NCI-H748 (cell line): Measurements from ENCODE around the gene XAF1.
A peak's percentile ranks its signal among the peaks of the same experiment; 100 is the strongest.
"Not testable (repeated sequence)": the region's sequence is repeated elsewhere in the genome, so short reads cannot be mapped to it uniquely, and the experiment has no call there.

Source experiments
- DNase-seq: peaks from one replicate; lab custom pipeline; 2025; ENCODE audit not compliant: unreplicated experiment; lab: John Stamatoyannopoulos, UW

XAF1 gene

DNA sequence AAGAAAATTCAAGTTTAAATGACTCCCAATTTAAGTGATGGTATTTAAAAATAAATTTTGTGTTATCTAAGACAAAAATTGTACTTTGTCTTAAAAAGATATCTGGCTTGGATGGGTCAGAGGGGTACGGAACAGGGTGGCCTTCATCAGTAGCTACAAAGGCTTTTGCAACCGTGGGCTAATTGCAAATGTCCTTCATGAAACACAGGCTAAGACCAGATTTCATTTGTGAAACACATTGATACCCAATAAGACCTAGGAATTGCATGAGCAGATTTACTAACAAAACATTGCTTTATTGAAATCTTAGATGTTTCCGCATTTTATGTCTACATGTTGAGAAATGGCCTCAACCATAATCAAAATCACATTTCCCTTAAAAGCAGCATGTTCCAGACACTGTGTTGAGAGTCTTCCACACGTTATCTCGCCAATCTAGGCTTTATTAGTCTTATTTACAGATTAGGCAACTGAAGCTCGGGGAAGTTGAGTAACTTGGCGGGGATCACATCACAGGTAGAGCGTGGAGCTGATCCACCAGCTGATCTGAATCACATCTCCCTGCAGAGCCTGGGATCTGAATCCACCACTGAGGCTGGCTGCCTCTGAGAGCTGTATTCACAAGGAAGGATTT, 42.0 kb downstream of the XAF1 start:
- no peak for DNase-seq

DNA sequence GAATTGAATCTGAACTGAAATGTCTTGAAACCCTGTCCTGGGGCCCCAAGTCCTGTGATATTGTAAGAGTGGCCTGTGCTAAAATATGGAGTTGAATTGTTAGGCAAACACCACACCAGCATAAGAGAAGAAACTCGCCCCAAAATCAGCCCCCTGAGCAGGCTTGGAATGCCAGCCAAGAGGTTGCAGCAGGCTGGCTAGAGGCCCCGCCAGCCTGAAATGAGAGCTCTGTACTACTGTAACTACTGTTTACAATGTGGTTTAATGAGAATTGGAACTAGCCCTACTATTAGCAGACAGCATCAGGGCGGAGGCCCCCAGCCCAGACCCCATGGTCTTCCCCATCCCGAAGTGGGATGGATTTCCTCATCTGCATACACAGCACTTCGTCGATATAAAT, 43.9 kb downstream of the XAF1 start:
- no peak for DNase-seq

DNA sequence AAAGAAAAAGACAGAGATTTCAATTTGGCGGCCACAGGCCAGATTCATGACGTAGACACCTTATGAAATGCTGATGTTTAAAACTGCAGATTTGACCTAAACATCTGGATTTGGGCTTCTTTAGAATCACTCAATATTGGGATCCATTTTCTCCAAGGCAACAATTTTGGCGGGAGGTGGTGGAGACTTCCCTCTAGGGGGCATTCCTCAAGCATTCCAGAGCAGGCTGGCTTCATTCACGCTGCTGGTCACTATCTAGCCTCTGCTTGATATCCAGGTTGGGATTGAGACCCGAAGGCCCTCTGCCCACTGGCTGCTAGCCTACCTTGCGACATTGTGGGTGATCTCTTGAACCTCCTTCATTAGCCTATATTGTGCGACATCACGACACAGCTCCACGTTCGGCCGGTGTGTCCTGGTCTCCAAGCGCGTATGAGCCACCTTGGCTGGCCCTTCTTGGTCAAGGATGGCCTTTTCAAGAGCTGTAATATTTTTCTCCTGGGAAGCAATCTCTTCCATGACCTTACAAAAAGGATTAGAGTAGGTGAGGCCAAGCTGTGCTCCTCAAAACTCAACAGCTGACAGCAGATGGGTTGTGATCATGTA, 44.7 kb downstream of the XAF1 start:
- no peak for DNase-seq

DNA sequence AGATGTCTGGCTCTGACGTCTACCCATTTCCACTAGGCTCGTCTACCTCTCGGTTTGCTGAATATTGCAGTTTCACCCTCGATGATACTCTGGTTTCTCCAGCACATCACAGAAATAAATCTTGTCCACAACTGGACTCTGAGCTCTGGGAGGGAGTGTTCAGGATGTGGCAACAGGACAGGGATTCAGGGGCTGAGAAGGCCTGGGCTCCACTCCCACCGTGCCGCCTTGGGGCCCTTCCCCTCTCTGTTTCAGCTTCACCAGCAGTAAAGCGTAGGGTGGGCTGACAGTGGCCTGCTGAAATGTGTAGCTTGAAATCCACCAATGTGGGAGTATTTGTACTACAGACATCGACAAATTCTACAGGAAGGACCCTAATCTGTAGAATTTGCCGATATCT, 55.7 kb downstream of the XAF1 start:
- no peak for DNase-seq

DNA sequence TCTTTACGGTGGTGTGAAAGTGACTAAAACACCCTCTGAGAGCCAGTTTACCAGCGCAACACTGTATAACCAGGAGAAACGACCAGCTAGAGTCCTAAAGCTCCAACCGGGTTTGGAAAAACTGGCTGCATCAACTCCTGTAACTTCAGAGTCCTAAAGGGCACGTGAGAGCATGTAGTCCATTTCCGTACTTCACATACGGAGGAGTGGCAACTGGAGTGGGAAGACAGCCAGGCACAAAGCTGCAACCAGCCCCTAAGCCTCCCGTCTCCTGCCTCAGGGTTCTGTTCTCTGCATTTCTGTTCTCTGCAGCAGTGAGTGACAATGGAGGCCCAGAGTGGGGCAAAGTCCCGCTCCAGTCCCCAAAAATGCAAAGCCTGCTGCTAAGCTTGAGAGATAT, 56.4 kb downstream of the XAF1 start:
- no peak for DNase-seq

DNA sequence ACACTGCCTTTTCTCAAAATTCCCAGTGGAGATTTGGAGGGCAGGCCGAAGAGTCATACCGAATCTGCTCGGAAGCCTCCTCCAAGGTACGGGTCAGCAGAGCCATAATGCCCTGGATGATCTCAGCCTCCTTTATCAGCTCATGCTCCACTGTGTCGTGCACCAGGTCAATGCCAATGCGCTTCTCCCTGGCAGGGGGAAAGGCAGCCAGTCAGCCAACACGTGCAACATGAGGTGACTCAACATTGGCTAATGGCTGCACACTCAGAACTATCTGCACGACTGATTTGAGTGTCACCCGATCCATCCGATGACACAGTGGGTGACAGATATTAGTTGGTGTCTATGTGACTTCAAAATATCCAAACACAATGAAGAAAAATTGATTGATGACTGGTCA, 59.9 kb downstream of the XAF1 start:
- DNase-seq: peak; percentile 14

DNA sequence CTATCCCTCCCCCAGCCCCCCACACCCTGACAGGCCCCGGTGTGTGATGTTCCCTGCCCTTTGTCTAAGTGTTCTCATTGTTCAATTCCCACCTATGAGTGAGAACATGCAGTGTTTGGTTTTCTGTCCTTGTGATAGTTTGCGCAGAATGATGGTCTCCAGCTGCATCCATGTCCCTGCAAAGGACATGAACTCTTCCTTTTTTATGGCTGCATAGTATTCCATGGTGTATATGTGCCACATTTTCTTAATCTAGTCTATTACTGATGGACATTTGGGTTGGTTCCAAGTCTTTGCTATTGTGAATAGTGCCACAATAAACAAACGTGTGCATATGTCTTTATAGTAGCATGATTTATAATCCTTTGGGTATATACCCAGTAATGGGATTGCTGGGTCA, 60.5 kb downstream of the XAF1 start:
- DNase-seq: not testable (repeated sequence)

DNA sequence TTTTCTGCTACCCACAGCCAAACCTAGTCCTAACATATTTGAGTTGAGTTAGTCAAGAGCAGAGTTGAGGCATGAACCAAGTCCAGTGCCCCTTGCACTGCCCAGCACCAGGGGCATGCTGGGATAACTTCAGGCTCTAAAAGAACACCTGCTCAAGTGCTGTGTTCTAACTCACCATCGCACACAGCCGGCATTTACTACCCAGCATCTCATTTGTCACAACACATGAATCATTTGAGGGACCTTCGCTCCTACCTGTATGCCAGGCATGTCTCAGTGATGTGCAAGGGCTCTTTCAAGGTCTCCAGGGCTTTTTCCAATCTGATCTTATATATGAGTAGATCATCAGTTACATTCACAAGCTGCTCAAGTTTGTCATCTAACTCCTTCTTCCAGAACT, 63.1 kb downstream of the XAF1 start:
- DNase-seq: no peak

DNA sequence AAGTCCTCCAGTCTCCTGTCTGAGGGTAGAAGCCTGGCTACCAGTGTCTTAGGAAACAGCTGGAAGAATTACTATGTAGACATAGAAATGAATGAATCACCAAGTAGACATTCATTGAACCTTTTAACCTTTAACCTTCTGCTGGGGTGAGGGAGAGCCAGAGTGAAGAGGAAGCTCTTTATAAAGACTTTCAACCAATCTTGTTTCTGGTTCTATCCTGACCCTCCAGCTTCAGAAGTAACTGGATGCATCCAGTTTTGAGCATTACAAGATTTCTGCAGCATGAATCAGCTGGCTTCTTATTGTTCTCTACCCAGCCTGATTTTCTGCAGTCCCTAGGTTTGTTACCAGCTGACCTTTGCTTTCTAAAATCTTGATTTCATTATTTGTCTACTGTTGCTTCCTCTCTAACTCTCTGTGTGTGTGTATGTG, 67.2 kb downstream of the XAF1 start:
- no peak for DNase-seq
